Stimulated activated CD8-positive, alpha-beta memory T cell treated with anti-CD3 and anti-CD28 coated beads, Interleukin-4, amount 100 ng/mL, for 48 hours (primary cell): Measurements from ENCODE around the gene KCNN3.

Experiments
- DNase-seq: peaks from one replicate; pipeline ENCODE4 v3.0.0-alpha.2; 2020

KCNN3 gene

GRCh38 chr1:154786804-154787570 lies 83.1 kb downstream of the KCNN3 start:
- no peak for DNase-seq

GRCh38 chr1:154784924-154785531 lies 85.1 kb downstream of the KCNN3 start:
- peak; percentile 51 for DNase-seq

- no peak for DNase-seq
These were observed 85.7 kb downstream of the KCNN3 start for GRCh38 chr1:154784416-154784815.

DNA sequence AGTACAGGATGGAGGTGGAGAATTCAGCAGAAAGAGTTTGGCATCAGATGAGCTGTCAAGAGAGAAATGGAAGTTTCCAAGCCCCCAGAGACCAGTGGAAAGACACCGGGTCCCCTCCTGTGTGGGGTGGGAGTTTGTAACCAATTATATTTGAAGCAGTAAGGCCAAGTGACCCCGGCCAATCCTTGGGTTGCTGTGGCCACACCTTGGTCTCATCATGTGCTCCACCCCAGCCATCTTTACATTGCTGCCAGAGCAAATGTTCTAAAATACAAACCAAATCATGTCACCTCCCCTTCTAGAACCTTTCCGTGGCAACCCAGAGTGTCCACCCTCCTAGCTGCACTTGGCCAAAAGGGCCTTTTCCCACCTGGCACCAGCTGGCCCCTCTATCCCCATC lies 86.1 kb downstream of the KCNN3 start:
- DNase-seq: no peak

DNA sequence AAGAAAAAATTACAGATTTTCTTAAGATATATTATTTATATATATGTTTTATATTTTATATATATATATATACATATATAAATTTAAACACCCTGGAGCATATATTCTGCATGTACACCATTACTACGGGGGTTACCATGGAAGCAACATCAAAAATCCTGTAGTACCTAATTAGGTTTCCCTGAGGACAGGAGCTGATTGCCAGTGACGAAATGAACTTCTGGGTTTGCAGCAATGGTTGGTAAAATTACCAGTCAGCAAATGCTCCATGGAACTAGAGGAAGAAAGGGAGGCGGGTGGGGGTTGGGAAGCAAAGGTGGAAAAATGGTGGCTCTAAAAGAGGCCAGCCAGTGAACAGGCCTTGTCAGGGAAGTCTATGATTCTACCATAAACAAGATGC lies 89.5 kb downstream of the KCNN3 start:
- DNase-seq: no peak

GRCh38 chr1:154779551-154780189 lies 90.4 kb downstream of the KCNN3 start:
- DNase-seq: no peak

- DNase-seq: no peak
These were observed 91.1 kb downstream of the KCNN3 start for GRCh38 chr1:154778944-154779343.

GRCh38 chr1:154778275-154778674 lies 91.8 kb downstream of the KCNN3 start:
- no peak for DNase-seq

GRCh38 chr1:154777781-154778180 lies 92.3 kb downstream of the KCNN3 start:
- DNase-seq: no peak

- no peak for DNase-seq
These were observed 92.9 kb downstream of the KCNN3 start for GRCh38 chr1:154777154-154777553.

DNA sequence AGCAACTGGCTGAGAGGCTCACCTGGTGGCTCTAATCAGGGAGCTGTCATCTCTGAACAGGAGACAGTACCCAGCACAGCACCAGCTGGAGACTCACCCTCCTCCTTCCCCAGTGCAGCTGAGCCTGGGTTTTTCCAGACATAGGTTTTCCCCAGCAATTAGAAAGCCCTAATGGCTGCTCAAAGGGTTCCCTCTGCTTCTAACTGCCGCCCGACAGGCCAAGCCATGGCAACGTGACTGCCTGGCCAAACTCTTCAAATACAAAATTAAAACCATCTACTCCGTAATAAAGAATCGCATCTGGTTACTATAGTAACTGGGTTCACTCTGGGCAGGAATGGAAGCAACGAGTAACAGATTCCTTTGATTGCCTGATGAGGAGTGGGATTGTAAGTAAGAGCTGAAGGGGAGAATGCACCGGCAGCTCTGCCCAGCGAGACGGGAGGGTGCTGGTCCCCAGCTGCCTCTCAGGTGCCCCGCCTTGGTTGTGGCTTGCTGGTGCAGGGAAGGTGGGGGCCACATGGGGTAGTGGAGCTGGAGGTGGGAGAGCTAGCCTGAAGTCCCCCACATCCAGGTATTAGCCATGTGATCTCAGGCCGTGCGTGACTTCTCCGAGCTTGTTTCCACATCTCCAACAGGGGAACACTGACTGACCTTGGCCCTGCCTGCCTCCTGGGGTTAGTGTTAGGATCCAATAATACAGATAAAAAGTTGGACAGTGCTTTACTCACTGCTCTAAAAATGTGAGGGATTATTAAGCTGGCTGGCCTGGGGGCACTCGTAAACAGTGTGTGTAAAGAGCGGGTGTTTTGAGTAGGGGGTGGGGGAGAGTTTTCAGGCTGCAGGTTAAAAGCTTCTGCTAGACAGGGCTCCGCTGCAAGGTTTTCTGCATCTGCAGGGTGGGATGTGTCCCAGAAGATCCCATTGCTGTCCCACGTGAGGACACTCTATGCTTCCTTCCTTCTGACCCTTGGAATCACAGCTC lies 94.2 kb downstream of the KCNN3 start:
- DNase-seq: no peak

GRCh38 chr1:154774175-154774855 lies 95.8 kb downstream of the KCNN3 start:
- DNase-seq: no peak

GRCh38 chr1:154773551-154773950 lies 96.5 kb downstream of the KCNN3 start:
- no peak for DNase-seq

DNA sequence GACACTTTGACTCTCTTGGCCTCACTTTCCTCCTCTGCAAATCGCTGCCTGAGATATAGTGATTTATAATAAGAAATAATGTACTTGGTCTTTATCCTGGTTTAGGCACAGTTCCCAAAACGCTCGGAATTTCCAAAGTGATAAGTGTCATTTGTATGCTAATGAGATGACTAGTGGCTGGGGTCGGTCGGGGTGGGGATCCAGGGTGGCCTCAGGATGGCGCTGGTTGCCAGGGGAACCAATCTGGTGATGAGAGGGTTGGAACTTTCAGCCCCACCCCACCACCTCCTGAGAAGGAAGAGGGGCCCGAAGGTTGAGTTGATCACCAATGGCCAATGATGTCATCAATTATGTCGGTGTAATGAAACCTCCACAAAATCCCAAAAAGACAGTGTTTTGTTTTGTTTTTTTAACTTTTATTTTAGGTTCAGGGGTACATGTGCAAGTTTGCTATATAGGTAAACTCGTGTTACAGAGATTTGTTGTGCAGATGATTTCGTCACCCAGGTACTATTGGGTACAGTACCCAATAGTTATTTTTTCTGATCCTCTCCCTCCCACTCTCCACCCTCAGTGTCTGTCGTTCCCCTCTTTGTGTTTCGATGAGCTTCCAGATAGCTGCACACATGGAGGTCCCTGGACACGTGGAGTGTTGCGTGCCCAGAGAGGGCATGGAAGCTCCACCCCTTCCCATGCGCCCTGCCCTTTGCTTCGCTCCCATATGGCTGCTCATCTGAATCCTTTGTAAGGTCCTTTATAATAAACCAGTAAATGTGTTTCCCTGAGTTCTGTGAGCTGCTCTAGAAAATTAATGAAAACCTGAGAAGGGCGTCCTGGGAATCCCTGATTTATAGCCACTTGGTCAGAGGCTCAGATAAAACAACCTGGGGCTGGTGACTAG lies 97.2 kb downstream of the KCNN3 start:
- peak; percentile 68 for DNase-seq

DNA sequence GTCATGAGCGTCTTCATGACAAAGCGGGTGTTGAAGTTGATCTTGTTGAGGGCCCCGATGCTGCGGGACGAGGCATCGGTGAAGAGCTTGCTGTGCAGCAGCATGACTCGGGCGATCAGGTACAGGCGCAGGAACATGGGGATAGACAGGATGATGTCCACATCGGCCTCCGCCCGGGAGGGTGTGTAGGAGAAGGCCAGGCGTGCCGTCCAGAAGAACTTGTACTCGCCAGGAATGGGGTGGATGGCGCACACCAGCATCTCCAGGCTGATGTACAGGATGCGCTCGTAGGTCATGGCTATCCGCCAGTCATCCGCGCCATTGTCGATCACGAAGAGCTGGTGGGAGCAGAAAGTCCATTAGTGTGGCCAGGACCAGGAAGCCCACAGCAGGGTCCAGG lies 98.0 kb downstream of the KCNN3 start:
- no peak for DNase-seq

- no peak for DNase-seq
These were observed 99.0 kb downstream of the KCNN3 start for GRCh38 chr1:154770897-154771594.

GRCh38 chr1:154769193-154769895 lies 100.7 kb downstream of the KCNN3 start:
- DNase-seq: no peak

DNA sequence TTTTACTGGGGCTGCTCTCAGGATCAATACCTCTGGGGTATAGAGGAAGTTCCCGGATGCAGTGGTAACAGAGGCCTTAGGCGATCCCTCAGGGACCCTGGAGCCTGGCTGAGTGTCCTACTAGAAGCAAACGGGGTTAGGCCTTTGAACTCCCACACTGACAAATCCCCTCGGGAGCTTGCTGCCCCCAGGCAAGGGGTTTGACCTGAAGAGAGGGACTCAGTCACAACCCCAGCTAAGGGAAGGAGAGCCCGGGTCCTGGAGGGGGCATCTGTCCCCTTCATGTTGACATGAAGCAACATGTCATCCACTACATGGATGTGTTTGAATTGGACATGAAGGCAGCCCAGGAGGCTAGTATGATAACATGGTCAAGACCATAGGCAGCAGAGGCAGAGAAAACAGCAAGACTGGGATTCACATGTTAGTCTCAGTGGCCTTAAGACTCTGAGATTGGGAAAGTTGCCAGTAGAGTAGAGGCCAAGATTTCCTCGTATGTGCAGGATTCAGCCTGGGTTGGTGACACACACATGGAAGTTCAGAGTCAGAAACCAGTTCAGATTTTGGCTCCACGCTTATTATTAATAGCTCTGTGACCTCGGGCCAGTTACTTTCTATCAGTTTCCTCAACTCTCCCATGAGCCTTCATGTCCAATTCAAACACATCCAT lies 101.5 kb downstream of the KCNN3 start:
- DNase-seq: no peak
